ENCODE results near the gene RHOT1. TPM values are rescaled to one million over a fixed set of nuclear protein-coding genes. Genes with fewer than 3 reads are reported as not detected.

RHOT1 gene
- total and polyA plus RNA-seq, 2 donors (not counting 3 experiments of a cell fraction or from before 2014, with no cell fraction given): 23.5 to 28.8 TPM

DNA sequence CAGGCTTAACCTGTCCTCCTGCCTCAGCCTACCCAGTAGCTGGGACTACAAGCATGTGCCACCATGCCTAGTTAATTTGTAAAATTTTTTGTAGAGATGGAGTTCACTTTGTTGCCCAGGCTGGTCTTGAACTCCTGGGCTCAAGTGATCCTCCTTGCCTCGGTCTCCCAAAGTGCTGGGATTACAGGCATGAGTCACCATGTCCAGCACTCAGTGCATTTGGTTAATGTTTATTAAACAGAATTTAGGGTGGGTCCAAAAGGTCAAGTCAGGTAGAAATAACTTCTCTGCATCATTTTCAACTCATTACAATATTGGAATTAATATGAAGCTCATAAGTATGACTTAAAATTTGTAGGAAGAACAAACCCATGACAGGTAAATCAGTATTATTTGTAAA lies 55.7 kb downstream of the RHOT1 start:
- Histone ChIP-seq H3K4me1 (ENCODE audit: control insufficient read depth, extremely low read depth, insufficient read depth, low read length) (no peaks in the 10 kb centered on the region), H3K27ac (ENCODE audit: insufficient read depth, low read depth, low read length) (no peak overlapping the region), H2AFZ (ENCODE audit: low read depth, low read length) (no peak overlapping the region), H3K79me2 (ENCODE audit: control insufficient read depth, insufficient read depth, low read length) (no peaks in the 10 kb centered on the region), H3K9ac (replicated peaks; ENCODE audit: extremely low read depth, insufficient read depth, low read length) (no peak overlapping the region), H3K36me3 (ENCODE audit: control insufficient read depth in 2 of 2, extremely low read depth in 1 of 2, insufficient read depth in 2 of 2, low read length in 2 of 2) (peaks cover 5 to 8% of the 10 kb centered on the region in 2 experiments), H3K9me1 (replicated peaks; ENCODE audit: control insufficient read depth, extremely low read depth, insufficient read depth, low read length) (no peaks in the 10 kb centered on the region), H3K27me3 (ENCODE audit: control insufficient read depth in 2 of 2, insufficient read depth in 2 of 2, low read length in 2 of 2) (no peaks in the 10 kb centered on the region), H3K9me3 (replicated peaks; ENCODE audit: control insufficient read depth, insufficient read depth, low read length) (no peaks in the 10 kb centered on the region), H4K20me1 (replicated peaks; ENCODE audit: control insufficient read depth, extremely low read depth, insufficient read depth, low read length) (no peaks in the 10 kb centered on the region), H3K4me2 (ENCODE audit: insufficient read depth, low read length) (no peak overlapping the region), H3K4me3 (replicated peaks in 1 of 3; ENCODE audit: insufficient read depth in 1 of 3, low read depth in 1 of 3, low read length in 3 of 3) (no peak overlapping the region)
- dilution Hi-C loops (cut with MboI; ENCODE audit: extremely low pct_ligation_motif_present, low sequenced_read_pairs) (no loop called here), intact Hi-C loops (cut with micrococcal nuclease) (no loop called here)
- DNase-seq (ENCODE audit: low read depth, low spot score): no peak
- TF ChIP-seq, protein P1, sequence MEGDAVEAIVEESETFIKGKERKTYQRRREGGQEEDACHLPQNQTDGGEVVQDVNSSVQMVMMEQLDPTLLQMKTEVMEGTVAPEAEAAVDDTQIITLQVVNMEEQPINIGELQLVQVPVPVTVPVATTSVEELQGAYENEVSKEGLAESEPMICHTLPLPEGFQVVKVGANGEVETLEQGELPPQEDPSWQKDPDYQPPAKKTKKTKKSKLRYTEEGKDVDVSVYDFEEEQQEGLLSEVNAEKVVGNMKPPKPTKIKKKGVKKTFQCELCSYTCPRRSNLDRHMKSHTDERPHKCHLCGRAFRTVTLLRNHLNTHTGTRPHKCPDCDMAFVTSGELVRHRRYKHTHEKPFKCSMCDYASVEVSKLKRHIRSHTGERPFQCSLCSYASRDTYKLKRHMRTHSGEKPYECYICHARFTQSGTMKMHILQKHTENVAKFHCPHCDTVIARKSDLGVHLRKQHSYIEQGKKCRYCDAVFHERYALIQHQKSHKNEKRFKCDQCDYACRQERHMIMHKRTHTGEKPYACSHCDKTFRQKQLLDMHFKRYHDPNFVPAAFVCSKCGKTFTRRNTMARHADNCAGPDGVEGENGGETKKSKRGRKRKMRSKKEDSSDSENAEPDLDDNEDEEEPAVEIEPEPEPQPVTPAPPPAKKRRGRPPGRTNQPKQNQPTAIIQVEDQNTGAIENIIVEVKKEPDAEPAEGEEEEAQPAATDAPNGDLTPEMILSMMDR (IDR thresholded peaks at IDR 0.05; ENCODE audit: extremely low read depth in 1 of 2, insufficient read depth in 1 of 2, low read depth in 1 of 2, low read length in 2 of 2): no peak
- TF ChIP-seq GATA2 (IDR thresholded peaks at IDR 0.05; ENCODE audit: insufficient read depth, insufficient read length, low read depth, low read length) (no peak), FOS (IDR thresholded peaks at IDR 0.05; ENCODE audit: borderline replicate concordance, insufficient read depth, low read length) (no peak), EZH2 (IDR thresholded peaks at IDR 0.05; ENCODE audit: borderline replicate concordance, low read depth, low read length, severe bottlenecking) (no peak), MYC (IDR thresholded peaks at IDR 0.05; ENCODE audit: low read depth, low read length) (no peak), JUN (IDR thresholded peaks at IDR 0.05; ENCODE audit: borderline replicate concordance, insufficient read depth, insufficient read length, low read depth) (no peak), POLR2A (IDR thresholded peaks at IDR 0.05; ENCODE audit: low read depth, low read length) (no peak), POLR2AphosphoS5 (IDR thresholded peaks at IDR 0.05; ENCODE audit: insufficient read depth, low read depth, low read length) (no peak)
- TF ChIP-seq, protein P2, sequence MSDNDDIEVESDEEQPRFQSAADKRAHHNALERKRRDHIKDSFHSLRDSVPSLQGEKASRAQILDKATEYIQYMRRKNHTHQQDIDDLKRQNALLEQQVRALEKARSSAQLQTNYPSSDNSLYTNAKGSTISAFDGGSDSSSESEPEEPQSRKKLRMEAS (IDR thresholded peaks at IDR 0.05; ENCODE audit: insufficient read depth, insufficient read length): no peak
- ChIA-PET POLR2A (no interaction called here), CTCF (no interaction called here)
- no peak for FAIRE-seq
- no TSS peak for BruUV-seq (replicated peaks)

All from endothelial cell of umbilical vein (primary cell).